K562 (cell line): Measurements from ENCODE around the gene PRAME. TPM values are rescaled to one million over a fixed set of nuclear protein-coding genes. Genes with fewer than 3 reads are reported as not detected.

Source experiments
- ATAC-seq: fragments of 200-7000 bp; cut with Tn5 transposase; 3 replicates; pipeline ENCODE4 v1.9.1; 2020; ENCODE audit warnings: moderate library complexity
- BruUV-seq: library from RNA; stranded (reverse); fragments of 400-500 nt; replicated peaks from 2 replicates; lab custom pipeline; 2021; lab: Mats Ljungman, UMichigan
- CTCF ChIA-PET: fragments of 300-600 bp; formaldehyde crosslinking; extraction: SDS; loops from one replicate; lab custom pipeline; 2021; ENCODE audit warnings: low intra/inter-chr PET ratio; lab: Yijun Ruan, JAX
- POLR2A ChIA-PET: fragments of 300-600, 350-650 bp; sonication (Branson Sonifier 250); formaldehyde crosslinking; extraction: SDS; loops from one replicate; lab custom pipeline; 2021; ENCODE audit warnings: antibody characterized with exemption, inconsistent platforms; lab: Yijun Ruan, JAX
- DNase-seq, 4 experiments: peaks; one replicate each; pipeline versions ENCODE4 v3.0.0 to v3.0.0-alpha.2; 2011 to 2018; ENCODE audit warnings: low spot score in 3 of 4, mixed read lengths in 3 of 4; ENCODE audit errors: extremely low read depth in 1 of 4
- FAIRE-seq: peaks from 2 replicates; lab custom pipeline; 2011; peaks lifted over from hg19 to GRCh38; lab: Jason Lieb, UNC
- H2AFZ ChIP-seq: 2 replicates; pipeline ENCODE4 v1.6.0; 2011; ENCODE audit warnings: low read depth, low read length, control low read depth, inconsistent platforms
- H3K27ac ChIP-seq: fragments of 200-600 bp; 3 replicates; pipeline ENCODE4 v1.8.0; 2011; ENCODE audit warnings: low read depth, mild to moderate bottlenecking, control low read depth, inconsistent platforms, low read length, moderate library complexity, mixed read lengths; ENCODE audit errors: extremely low read depth
- H3K27me3 ChIP-seq, 2 experiments: fragments of 300-600 bp in 1 of 2; 2 replicates in 1 of 2; 3 replicates in 1 of 2; pipeline versions ENCODE4 v1.6.0 to v1.8.0; 2011; ENCODE audit warnings: inconsistent platforms in 2 of 2, low read length in 2 of 2, mild to moderate bottlenecking in 1 of 2, mixed read lengths in 1 of 2, moderate library complexity in 1 of 2; ENCODE audit not compliant: control insufficient read depth in 2 of 2, insufficient read depth in 2 of 2
- H3K36me3 ChIP-seq: fragments of 300-600 bp; 3 replicates; pipeline ENCODE4 v1.8.0; 2011; ENCODE audit warnings: mild to moderate bottlenecking, low read length, inconsistent platforms; ENCODE audit not compliant: control insufficient read depth, insufficient read depth
- H3K4me1 ChIP-seq, 2 experiments: fragments of 200-600 bp in 1 of 2; replicated peaks in 1 of 2; 2 replicates in 1 of 2; 3 replicates in 1 of 2; pipeline versions ENCODE4 v1.5.1 to v1.8.0; 2011; ENCODE audit warnings: inconsistent platforms in 2 of 2, low read length in 2 of 2, mild to moderate bottlenecking in 1 of 2, mixed read lengths in 1 of 2, moderate library complexity in 1 of 2; ENCODE audit not compliant: control insufficient read depth in 2 of 2, insufficient read depth in 2 of 2
- H3K4me2 ChIP-seq: 2 replicates; pipeline ENCODE4 v1.6.1; 2011; ENCODE audit warnings: low read length, control low read depth, inconsistent platforms, mixed read lengths; ENCODE audit not compliant: insufficient read depth
- H3K4me3 ChIP-seq: fragments of 200-600 bp; sonication (generic), shearing (Covaris generic); 2 replicates; pipeline ENCODE4 v1.5.1; 2016; ENCODE audit warnings: control low read depth, inconsistent platforms
- H3K79me2 ChIP-seq: fragments of 200-600 bp; 3 replicates; pipeline ENCODE4 v1.8.0; 2011; ENCODE audit warnings: low read length, inconsistent platforms; ENCODE audit not compliant: control insufficient read depth, insufficient read depth
- H3K9ac ChIP-seq, 2 experiments: 2 replicates each; pipeline versions ENCODE4 v1.6.0 to v1.6.1; 2011; ENCODE audit warnings: low read depth in 2 of 2, low read length in 2 of 2, control low read depth in 1 of 2, inconsistent platforms in 1 of 2, mild to moderate bottlenecking in 1 of 2, mixed read lengths in 1 of 2; ENCODE audit not compliant: insufficient read depth in 1 of 2
- H3K9me1 ChIP-seq: one replicate; pipeline ENCODE4 v1.6.0; 2011; ENCODE audit warnings: inconsistent platforms, mild to moderate bottlenecking, low read length, moderate library complexity; ENCODE audit not compliant: control insufficient read depth, insufficient read depth
- H3K9me3 ChIP-seq: replicated peaks from 2 replicates; pipeline ENCODE4 v1.5.1; 2011; ENCODE audit warnings: low read depth, low read length, inconsistent platforms; ENCODE audit not compliant: control insufficient read depth, insufficient read depth
- H4K20me1 ChIP-seq: replicated peaks from 2 replicates; pipeline ENCODE4 v1.6.1; 2011; ENCODE audit warnings: low read length, inconsistent platforms, mixed read lengths; ENCODE audit not compliant: control insufficient read depth, insufficient read depth
- CBFB ChIP-seq: sonication (generic); formaldehyde crosslinking; IDR thresholded peaks from 2 replicates; pipeline ENCODE4 v1.4.0; 2020; ENCODE audit warnings: mild to moderate bottlenecking, missing genetic modification reagents
- E2F3 ChIP-seq: fragments of 250-450 bp; sonication (Bioruptor Pico); IDR thresholded peaks from 2 replicates; pipeline ENCODE4 v1.4.0; 2020; ENCODE audit warnings: mild to moderate bottlenecking
- RBM25 ChIP-seq: fragments of 200-400 bp; formaldehyde crosslinking; IDR thresholded peaks from 2 replicates; pipeline ENCODE4 v1.6.1; 2018; ENCODE audit warnings: low read length, low read depth, moderate library complexity; ENCODE audit not compliant: severe bottlenecking
- RCOR1 ChIP-seq, 2 experiments: IDR thresholded peaks; 2 replicates each; pipeline ENCODE4 v1.6.1; 2012; ENCODE audit warnings: low read depth in 2 of 2, low read length in 2 of 2, borderline replicate concordance in 1 of 2, improper control_type of control experiment in 1 of 2
- SETDB1 ChIP-seq: IDR thresholded peaks from one replicate; pipeline ENCODE4 v1.6.1; 2012; ENCODE audit warnings: low read length, control low read depth, inconsistent platforms
- SMAD4 ChIP-seq: fragments of 250-450 bp; sonication (Bioruptor Pico); conservative IDR thresholded peaks from 2 replicates; pipeline ENCODE4 v1.8.0; 2021; ENCODE audit warnings: inconsistent platforms, mild to moderate bottlenecking, moderate library complexity
- ZNF445 ChIP-seq: fragments of 250-450 bp; sonication (Bioruptor Pico); IDR thresholded peaks from 2 replicates; pipeline ENCODE4 v1.4.0; 2020; ENCODE audit warnings: low read depth, mild to moderate bottlenecking, moderate library complexity
- ZNF76 ChIP-seq: fragments of 250-450 bp; sonication (Bioruptor Pico); IDR thresholded peaks from 2 replicates; pipeline ENCODE4 v1.4.0; 2020; ENCODE audit warnings: mild to moderate bottlenecking, moderate library complexity, borderline replicate concordance
- WGBS: fragments of 100-300 bp; shearing (Covaris generic); methylation state at CpG from one replicate; pipeline ENCODE4 v1.1.6; 2016; ENCODE audit warnings: low coverage, mixed read lengths; ENCODE audit not compliant: insufficient coverage; ENCODE audit errors: missing lambda C conversion rate; 5-methylcytosine and 5-hydroxymethylcytosine counted together
- in situ Hi-C: fragments of 300-500 bp; cut with MboI; formaldehyde crosslinking; loops from 4 replicates; pipeline ENCODE4 v1.15.0; 2018; ENCODE audit warnings: inconsistent platforms, mixed read lengths
- intact Hi-C: fragments of 100-400 bp; cut with micrococcal nuclease; formaldehyde crosslinking; loops from 2 replicates; pipeline ENCODE4 v1.14.2; 2022
- polyA plus RNA-seq, 8 experiments: library from polyadenylated mRNA; depleted of rRNA in 4 of 8; stranded (reverse) in 5 of 8; unstranded in 3 of 8; fragments of >200 nt; fragmentation: Nextera tagmentation in 2 of 8; fragmentation: Illumina TruSeq in 1 of 8; extraction: Ambion mirVana in 2 of 8; extraction: Trizol in 1 of 8; gene quantifications; 2 replicates each; pipeline versions ENCODE4 v1.2.1 to v1.2.3, GENCODE V29; 2011 to 2014; ENCODE audit warnings: inconsistent platforms in 1 of 8, missing spikeins in 1 of 8
- total RNA-seq, 7 experiments: library from RNA; depleted of rRNA in 6 of 7; stranded (reverse); fragments of >200 nt in 6 of 7; fragmentation: Illumina TruSeq in 2 of 7; extraction: Trizol in 2 of 7; gene quantifications; 2 replicates each; pipeline versions ENCODE4 v1.2.1 to v1.2.3, GENCODE V29; 2011 to 2021; ENCODE audit warnings: low replicate concordance in 1 of 7
- TF ChIP-seq, protein P1 (sequence below): sonication (generic); formaldehyde crosslinking; IDR thresholded peaks from 2 replicates; pipeline ENCODE4 v1.8.0; 2022; ENCODE audit warnings: mild to moderate bottlenecking, missing genetic modification reagents
- TF ChIP-seq, protein P2 (sequence below): sonication (generic); formaldehyde crosslinking; IDR thresholded peaks from 2 replicates; pipeline ENCODE4 v1.8.0; 2022; ENCODE audit warnings: mild to moderate bottlenecking, missing genetic modification reagents
- TF ChIP-seq, protein P3 (sequence below): sonication (generic); formaldehyde crosslinking; IDR thresholded peaks from 2 replicates; pipeline ENCODE4 v1.9.0; 2022; ENCODE audit warnings: mild to moderate bottlenecking, missing genetic modification reagents
- TF ChIP-seq, protein P4 (sequence below): fragments of 250-450 bp; sonication (Bioruptor Pico); IDR thresholded peaks from 2 replicates; pipeline ENCODE4 v1.4.0; 2020

Gene PRAME
- total and polyA plus RNA-seq, 9 of the 15 experiments (the other 6 are each of a cell fraction or from before 2014, with no cell fraction given): 662 to 2,141 (median 1,142) TPM

DNA sequence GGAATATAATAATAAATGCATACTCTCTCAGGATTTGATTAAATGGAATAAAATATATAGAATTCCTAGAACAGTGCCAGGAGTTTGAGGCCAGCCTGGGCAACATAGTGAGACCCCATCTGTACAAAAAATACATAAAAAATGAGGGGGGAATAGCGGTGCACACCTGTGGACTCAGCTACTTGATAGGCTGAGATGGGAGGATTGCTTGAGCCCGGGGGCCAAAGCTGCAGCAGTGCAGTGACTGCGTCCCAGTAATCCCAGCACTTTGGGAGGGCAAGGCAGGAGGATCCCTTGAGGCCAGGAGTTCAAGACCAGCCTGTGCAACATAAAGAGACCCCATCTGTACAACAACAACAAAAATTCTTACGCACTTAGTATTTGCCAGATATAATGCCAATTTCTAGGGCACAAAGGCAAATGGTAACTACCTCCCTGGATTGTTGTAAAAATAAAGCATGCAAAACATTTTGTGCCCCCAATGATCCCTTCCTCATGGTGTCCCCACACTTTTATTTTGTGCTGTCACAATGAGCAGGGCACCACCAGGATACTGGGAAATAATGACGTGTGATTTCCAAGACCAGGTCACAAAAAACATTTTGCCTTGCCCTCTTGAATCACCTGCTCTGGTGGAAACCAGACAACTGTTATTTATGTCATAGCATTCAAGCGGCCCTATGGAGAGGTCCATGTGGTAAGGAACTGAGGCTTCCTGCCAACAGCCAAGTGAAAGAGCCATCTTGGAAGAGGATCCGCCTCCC lies 20.7 kb downstream of the PRAME start:
- BruUV-seq: no TSS peak
- FAIRE-seq: no peak
- in situ Hi-C loops (loop anchor here (25.0 kb wide), 1 partner anchor 1126 kb away; the partner anchor contains the start of gene HIC2), intact Hi-C loops (no loop called here)
- Histone ChIP-seq H2AFZ (peak overlapping the region; percentile 20), H3K36me3 (no peaks in the 10 kb centered on the region), H3K9ac (no peak overlapping the region), H3K9me3 (no peaks in the 10 kb centered on the region), H3K4me3 (no peak overlapping the region), H4K20me1 (no peaks in the 10 kb centered on the region), H3K9me1 (no peaks in the 10 kb centered on the region), H3K79me2 (no peaks in the 10 kb centered on the region), H3K27ac (no peak overlapping the region), H3K4me2 (no peak overlapping the region), H3K4me1 (no peaks in the 10 kb centered on the region; a peak in 2 of 5 replicates), H3K27me3 (no peaks in the 10 kb centered on the region)
- 34% methylated on average over 7 of the region's 7 CpGs for WGBS
- ChIA-PET CTCF (interaction anchor here (0.5 to 1.0 kb wide), 2 partner anchors 14 to 27 kb away, joined by 3 read pairs; no protein-coding TSS in a partner anchor), POLR2A (interaction anchor here (0.6 to 19.7 kb wide), 9 partner anchors 11 to 53 kb away, joined by 3 to 708 read pairs (median 3); partner anchors contain the start of genes PRAME and ZNF280A)
- no peak for DNase-seq
- peak; percentile 16 for ATAC-seq
- no peak for TF ChIP-seq SMAD4
- TF ChIP-seq, protein P1, sequence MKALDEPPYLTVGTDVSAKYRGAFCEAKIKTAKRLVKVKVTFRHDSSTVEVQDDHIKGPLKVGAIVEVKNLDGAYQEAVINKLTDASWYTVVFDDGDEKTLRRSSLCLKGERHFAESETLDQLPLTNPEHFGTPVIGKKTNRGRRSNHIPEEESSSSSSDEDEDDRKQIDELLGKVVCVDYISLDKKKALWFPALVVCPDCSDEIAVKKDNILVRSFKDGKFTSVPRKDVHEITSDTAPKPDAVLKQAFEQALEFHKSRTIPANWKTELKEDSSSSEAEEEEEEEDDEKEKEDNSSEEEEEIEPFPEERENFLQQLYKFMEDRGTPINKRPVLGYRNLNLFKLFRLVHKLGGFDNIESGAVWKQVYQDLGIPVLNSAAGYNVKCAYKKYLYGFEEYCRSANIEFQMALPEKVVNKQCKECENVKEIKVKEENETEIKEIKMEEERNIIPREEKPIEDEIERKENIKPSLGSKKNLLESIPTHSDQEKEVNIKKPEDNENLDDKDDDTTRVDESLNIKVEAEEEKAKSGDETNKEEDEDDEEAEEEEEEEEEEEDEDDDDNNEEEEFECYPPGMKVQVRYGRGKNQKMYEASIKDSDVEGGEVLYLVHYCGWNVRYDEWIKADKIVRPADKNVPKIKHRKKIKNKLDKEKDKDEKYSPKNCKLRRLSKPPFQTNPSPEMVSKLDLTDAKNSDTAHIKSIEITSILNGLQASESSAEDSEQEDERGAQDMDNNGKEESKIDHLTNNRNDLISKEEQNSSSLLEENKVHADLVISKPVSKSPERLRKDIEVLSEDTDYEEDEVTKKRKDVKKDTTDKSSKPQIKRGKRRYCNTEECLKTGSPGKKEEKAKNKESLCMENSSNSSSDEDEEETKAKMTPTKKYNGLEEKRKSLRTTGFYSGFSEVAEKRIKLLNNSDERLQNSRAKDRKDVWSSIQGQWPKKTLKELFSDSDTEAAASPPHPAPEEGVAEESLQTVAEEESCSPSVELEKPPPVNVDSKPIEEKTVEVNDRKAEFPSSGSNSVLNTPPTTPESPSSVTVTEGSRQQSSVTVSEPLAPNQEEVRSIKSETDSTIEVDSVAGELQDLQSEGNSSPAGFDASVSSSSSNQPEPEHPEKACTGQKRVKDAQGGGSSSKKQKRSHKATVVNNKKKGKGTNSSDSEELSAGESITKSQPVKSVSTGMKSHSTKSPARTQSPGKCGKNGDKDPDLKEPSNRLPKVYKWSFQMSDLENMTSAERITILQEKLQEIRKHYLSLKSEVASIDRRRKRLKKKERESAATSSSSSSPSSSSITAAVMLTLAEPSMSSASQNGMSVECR (CRISPR knock-in tag): peak; percentile 44; the same call in 1 of the 2 replicates
- TF ChIP-seq, protein P2, sequence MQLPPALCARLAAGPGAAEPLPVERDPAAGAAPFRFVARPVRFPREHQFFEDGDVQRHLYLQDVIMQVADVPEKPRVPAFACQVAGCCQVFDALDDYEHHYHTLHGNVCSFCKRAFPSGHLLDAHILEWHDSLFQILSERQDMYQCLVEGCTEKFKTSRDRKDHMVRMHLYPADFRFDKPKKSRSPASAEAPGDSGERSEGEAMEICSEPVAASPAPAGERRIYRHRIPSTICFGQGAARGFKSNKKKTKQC (CRISPR knock-in tag): peak; percentile 44; the same call in 1 of the 2 replicates
- TF ChIP-seq, protein P3, sequence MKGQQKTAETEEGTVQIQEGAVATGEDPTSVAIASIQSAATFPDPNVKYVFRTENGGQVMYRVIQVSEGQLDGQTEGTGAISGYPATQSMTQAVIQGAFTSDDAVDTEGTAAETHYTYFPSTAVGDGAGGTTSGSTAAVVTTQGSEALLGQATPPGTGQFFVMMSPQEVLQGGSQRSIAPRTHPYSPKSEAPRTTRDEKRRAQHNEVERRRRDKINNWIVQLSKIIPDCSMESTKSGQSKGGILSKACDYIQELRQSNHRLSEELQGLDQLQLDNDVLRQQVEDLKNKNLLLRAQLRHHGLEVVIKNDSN (CRISPR knock-in tag): 0 out of 2 replicates have a peak, but pooled peaks have one; percentile 52
- 0 out of 2 replicates have a peak, but pooled peaks have one; percentile 52 for TF ChIP-seq E2F3 (CRISPR knock-in tag)
- TF ChIP-seq RBM25: peak; percentile 57
- TF ChIP-seq, protein P4, sequence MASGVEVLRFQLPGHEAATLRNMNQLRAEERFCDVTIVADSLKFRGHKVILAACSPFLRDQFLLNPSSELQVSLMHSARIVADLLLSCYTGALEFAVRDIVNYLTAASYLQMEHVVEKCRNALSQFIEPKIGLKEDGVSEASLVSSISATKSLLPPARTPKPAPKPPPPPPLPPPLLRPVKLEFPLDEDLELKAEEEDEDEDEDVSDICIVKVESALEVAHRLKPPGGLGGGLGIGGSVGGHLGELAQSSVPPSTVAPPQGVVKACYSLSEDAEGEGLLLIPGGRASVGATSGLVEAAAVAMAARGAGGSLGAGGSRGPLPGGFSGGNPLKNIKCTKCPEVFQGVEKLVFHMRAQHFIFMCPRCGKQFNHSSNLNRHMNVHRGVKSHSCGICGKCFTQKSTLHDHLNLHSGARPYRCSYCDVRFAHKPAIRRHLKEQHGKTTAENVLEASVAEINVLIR: peak; percentile 35; the same call in 1 of the 2 replicates
- 0 out of 4 replicates have a peak, but pooled peaks of 1 of the 2 experiments have one; percentile 18 for TF ChIP-seq RCOR1 (IDR thresholded peaks at IDR 0.05; ENCODE audit: borderline replicate concordance in 1 of 2, low read depth in 2 of 2, low read length in 2 of 2)
- peak; percentile 48 for TF ChIP-seq SETDB1
- TF ChIP-seq ZNF76 (CRISPR knock-in tag): 0 out of 2 replicates have a peak, but pooled peaks have one; percentile 42
- 0 out of 2 replicates have a peak, but pooled peaks have one; percentile 26 for TF ChIP-seq CBFB (CRISPR knock-in tag)
- TF ChIP-seq ZNF445 (CRISPR knock-in tag): no peak
